Lower leg skin (tissue), 3 donors: ENCODE results near the gene OR52E8.

ENCODE experiments used
- POLR2A ChIP-seq, 2 donors: fragments of 450-650 bp; IDR thresholded peaks; one replicate each; pipeline ENCODE4 v1.6.1; 2016 to 2017; ENCODE audit warnings: antibody characterized with exemption in 2 of 2, mild to moderate bottlenecking in 1 of 2, moderate library complexity in 1 of 2
- TF ChIP-seq, protein P1 (sequence below), 3 donors: fragments of 450-650 bp; IDR thresholded peaks; one replicate each; pipeline ENCODE4 v1.5.1; 2016; ENCODE audit warnings: antibody characterized with exemption in 3 of 3, mild to moderate bottlenecking in 3 of 3, moderate library complexity in 2 of 3

DNA sequence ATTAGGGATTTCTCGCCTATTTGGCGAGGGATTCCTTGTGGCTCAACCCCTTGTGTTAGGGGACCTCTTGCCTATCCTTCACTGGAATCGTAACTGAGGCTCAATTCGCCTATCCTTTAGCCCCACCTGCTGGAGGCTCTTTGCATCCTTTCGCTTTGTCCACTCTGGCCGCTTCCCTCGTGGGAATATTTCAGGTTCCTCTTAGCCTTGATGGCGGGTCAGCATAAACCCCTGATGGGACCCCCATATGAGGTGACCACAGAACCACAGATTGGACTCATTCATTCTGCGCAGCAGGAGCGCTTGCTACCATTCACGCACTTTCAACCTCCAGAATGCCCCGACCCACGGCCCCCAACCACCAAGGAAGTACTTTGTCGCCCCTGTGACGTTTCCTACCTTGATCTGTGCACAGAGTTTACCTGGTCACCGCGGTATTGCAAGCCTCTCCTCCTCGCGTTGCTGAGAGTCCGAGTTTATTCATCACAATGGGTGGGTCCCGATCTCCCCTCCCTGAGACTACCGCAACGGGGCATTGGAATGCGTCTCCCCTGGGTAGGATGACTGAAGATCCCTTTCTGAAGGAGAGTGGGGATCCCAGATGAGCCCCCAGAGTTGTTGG, 48.9 kb downstream of the OR52E8 start, which contains the start of gene OR52N2:
- TF ChIP-seq, protein P1, sequence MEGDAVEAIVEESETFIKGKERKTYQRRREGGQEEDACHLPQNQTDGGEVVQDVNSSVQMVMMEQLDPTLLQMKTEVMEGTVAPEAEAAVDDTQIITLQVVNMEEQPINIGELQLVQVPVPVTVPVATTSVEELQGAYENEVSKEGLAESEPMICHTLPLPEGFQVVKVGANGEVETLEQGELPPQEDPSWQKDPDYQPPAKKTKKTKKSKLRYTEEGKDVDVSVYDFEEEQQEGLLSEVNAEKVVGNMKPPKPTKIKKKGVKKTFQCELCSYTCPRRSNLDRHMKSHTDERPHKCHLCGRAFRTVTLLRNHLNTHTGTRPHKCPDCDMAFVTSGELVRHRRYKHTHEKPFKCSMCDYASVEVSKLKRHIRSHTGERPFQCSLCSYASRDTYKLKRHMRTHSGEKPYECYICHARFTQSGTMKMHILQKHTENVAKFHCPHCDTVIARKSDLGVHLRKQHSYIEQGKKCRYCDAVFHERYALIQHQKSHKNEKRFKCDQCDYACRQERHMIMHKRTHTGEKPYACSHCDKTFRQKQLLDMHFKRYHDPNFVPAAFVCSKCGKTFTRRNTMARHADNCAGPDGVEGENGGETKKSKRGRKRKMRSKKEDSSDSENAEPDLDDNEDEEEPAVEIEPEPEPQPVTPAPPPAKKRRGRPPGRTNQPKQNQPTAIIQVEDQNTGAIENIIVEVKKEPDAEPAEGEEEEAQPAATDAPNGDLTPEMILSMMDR (IDR thresholded peaks at IDR 0.05), result peak in 1 of 3 donors; percentile 58
- TF ChIP-seq POLR2A (IDR thresholded peaks at IDR 0.05), result no peak
